ENCODE measurements around the gene KCNG2. TPM values are rescaled to one million over a fixed set of nuclear protein-coding genes. Genes with fewer than 3 reads are reported as not detected.

The KCNG2 gene
- total RNA-seq, 2 donors from 2014 or later = not detected

- WGBS, 2 donors = 40 to 44% methylated on average over 3 of the region's 3 CpGs
- ATAC-seq = no peak
- Histone ChIP-seq H3K4me1 (no peaks in the 10 kb centered on the region), H3K9me3 (no peaks in the 10 kb centered on the region), H3K27me3 (no peaks in the 10 kb centered on the region), H3K4me3 (no peak overlapping the region), H3K27ac (no peak overlapping the region), H3K36me3 (replicated peaks in 1 of 2; ENCODE audit: insufficient read depth in 1 of 2, low read depth in 2 of 2) (no peaks in the 10 kb centered on the region)
- no peak for TF ChIP-seq CTCF (IDR thresholded peaks at IDR 0.05)
- TF ChIP-seq POLR2A (IDR thresholded peaks at IDR 0.05) = no peak
- DNase-seq = no peak
- intact Hi-C loops (cut with DNase I) = no loop called here
Measured at GRCh38 chr18:79768745-79769144, 29.0 kb upstream of the KCNG2 start.

GRCh38 chr18:79769698-79770500 is 27.8 kb upstream of the KCNG2 start:
- Histone ChIP-seq H3K36me3 (replicated peaks in 1 of 2; ENCODE audit: insufficient read depth in 1 of 2, low read depth in 2 of 2) (no peaks in the 10 kb centered on the region), H3K4me3 (no peak overlapping the region), H3K4me1 (no peaks in the 10 kb centered on the region), H3K27ac (no peak overlapping the region), H3K27me3 (no peaks in the 10 kb centered on the region), H3K9me3 (no peaks in the 10 kb centered on the region)
- 76% methylated on average over 25 to 30 of the region's 31 CpGs for WGBS, 2 donors
- TF ChIP-seq CTCF (IDR thresholded peaks at IDR 0.05) (no peak), POLR2A (IDR thresholded peaks at IDR 0.05) (no peak)
- DNase-seq (no peak), ATAC-seq (no peak)
- intact Hi-C loops (cut with DNase I) = no loop called here

GRCh38 chr18:79770501-79770815 is 27.3 kb upstream of the KCNG2 start:
- no peak for ATAC-seq
- intact Hi-C loops (cut with DNase I) = no loop called here
- Histone ChIP-seq H3K4me1 (no peaks in the 10 kb centered on the region), H3K36me3 (replicated peaks in 1 of 2; ENCODE audit: insufficient read depth in 1 of 2, low read depth in 2 of 2) (no peaks in the 10 kb centered on the region), H3K27me3 (no peaks in the 10 kb centered on the region), H3K9me3 (no peaks in the 10 kb centered on the region), H3K27ac (no peak overlapping the region), H3K4me3 (no peak overlapping the region)
- no peak for DNase-seq
- WGBS, 2 donors = 67% methylated on average over 11 of the region's 11 CpGs; no CpG with 5 or more reads in 1 of the 2 donors
- TF ChIP-seq CTCF (IDR thresholded peaks at IDR 0.05) (no peak), POLR2A (IDR thresholded peaks at IDR 0.05) (no peak)

GRCh38 chr18:79770826-79771225 is 26.9 kb upstream of the KCNG2 start:
- TF ChIP-seq POLR2A (IDR thresholded peaks at IDR 0.05) (no peak), CTCF (IDR thresholded peaks at IDR 0.05) (no peak)
- WGBS, 2 donors = 74 to 79% methylated on average over 15 of the region's 24 CpGs
- intact Hi-C loops (cut with DNase I) = no loop called here
- ATAC-seq = no peak
- Histone ChIP-seq H3K9me3 (no peaks in the 10 kb centered on the region), H3K27ac (no peak overlapping the region), H3K4me3 (no peak overlapping the region), H3K4me1 (no peaks in the 10 kb centered on the region), H3K36me3 (replicated peaks in 1 of 2; ENCODE audit: insufficient read depth in 1 of 2, low read depth in 2 of 2) (no peaks in the 10 kb centered on the region), H3K27me3 (no peaks in the 10 kb centered on the region)
- DNase-seq = no peak

All from body of pancreas (tissue), 4 donors.